Activated T-cell treated with anti-CD3 and anti-CD28 coated beads, Interleukin-2, amount 50 U/mL, for 72 hours (primary cell): ENCODE measurements around the gene CEP72. TPM values are rescaled to one million over a fixed set of nuclear protein-coding genes. Genes with fewer than 3 reads are reported as not detected.
"Not testable (repeated sequence)": the region's sequence is repeated elsewhere in the genome, so short reads cannot be mapped to it uniquely, and the experiment has no call there.

Experiments used
- ATAC-seq, 2 donors: fragments of 150-1000 bp; cut with Tn5 transposase; replicated peaks in 1 of 2; 2 replicates each; pipeline ENCODE4 v1.10.0; 2021; ENCODE audit warnings: moderate library complexity in 2 of 2, mild to moderate bottlenecking in 1 of 2
- DNase-seq, 2 donors: peaks; one replicate each; pipeline ENCODE4 v3.0.0; 2021 to 2022; ENCODE audit warnings: mixed read lengths in 1 of 2
- H3K27ac Mint-ChIP-seq: one replicate; pipeline ENCODE4 v1.8.0; 2022; ENCODE audit warnings: mild to moderate bottlenecking, moderate library complexity, mixed read lengths
- H3K27me3 Mint-ChIP-seq: one replicate; pipeline ENCODE4 v1.8.0; 2022; ENCODE audit warnings: low read depth, mixed read lengths
- H3K36me3 Mint-ChIP-seq, 2 donors: one replicate each; pipeline ENCODE4 v1.8.0; 2022; ENCODE audit warnings: mixed read lengths in 2 of 2, mild to moderate bottlenecking in 1 of 2; ENCODE audit not compliant: insufficient read depth in 2 of 2
- H3K4me1 Mint-ChIP-seq: one replicate; pipeline ENCODE4 v1.8.0; 2022; ENCODE audit warnings: low read depth, mixed read lengths
- H3K4me3 Mint-ChIP-seq, 2 donors: one replicate each; pipeline ENCODE4 v1.8.0; 2022; ENCODE audit warnings: mild to moderate bottlenecking in 2 of 2, mixed read lengths in 2 of 2, moderate library complexity in 2 of 2
- H3K9me3 Mint-ChIP-seq, 2 donors: one replicate each; pipeline ENCODE4 v1.8.0; 2022; ENCODE audit warnings: mixed read lengths in 2 of 2
- total RNA-seq, 2 donors: library from RNA; stranded (reverse); gene quantifications; one replicate each; pipeline ENCODE4 v1.2.3, GENCODE V29; 2022

Gene CEP72
- total RNA-seq, 2 donors from 2014 or later = 18.6 to 18.7 TPM

- H3K4me1 Mint-ChIP-seq = peaks cover 11% of the 10 kb centered on the region
- DNase-seq (no peak), ATAC-seq (no peak)
- H3K36me3 Mint-ChIP-seq = no peaks in the 10 kb centered on the region
- H3K4me3 Mint-ChIP-seq = no peak overlapping the region
- H3K9me3 Mint-ChIP-seq = no peaks in the 10 kb centered on the region
- peaks cover 6% of the 10 kb centered on the region for H3K27me3 Mint-ChIP-seq
- no peak overlapping the region for H3K27ac Mint-ChIP-seq
Measured at GRCh38 chr5:673831-674629, 61.9 kb downstream of the CEP72 start.

GRCh38 chr5:674630-675011 lies 62.5 kb downstream of the CEP72 start:
- DNase-seq (no peak), ATAC-seq (no peak)
- peaks cover 11% of the 10 kb centered on the region for H3K4me1 Mint-ChIP-seq
- no peak overlapping the region for H3K27ac Mint-ChIP-seq
- H3K36me3 Mint-ChIP-seq = no peaks in the 10 kb centered on the region
- H3K4me3 Mint-ChIP-seq = no peak overlapping the region
- H3K9me3 Mint-ChIP-seq = no peaks in the 10 kb centered on the region
- H3K27me3 Mint-ChIP-seq = peaks cover 6% of the 10 kb centered on the region

DNA sequence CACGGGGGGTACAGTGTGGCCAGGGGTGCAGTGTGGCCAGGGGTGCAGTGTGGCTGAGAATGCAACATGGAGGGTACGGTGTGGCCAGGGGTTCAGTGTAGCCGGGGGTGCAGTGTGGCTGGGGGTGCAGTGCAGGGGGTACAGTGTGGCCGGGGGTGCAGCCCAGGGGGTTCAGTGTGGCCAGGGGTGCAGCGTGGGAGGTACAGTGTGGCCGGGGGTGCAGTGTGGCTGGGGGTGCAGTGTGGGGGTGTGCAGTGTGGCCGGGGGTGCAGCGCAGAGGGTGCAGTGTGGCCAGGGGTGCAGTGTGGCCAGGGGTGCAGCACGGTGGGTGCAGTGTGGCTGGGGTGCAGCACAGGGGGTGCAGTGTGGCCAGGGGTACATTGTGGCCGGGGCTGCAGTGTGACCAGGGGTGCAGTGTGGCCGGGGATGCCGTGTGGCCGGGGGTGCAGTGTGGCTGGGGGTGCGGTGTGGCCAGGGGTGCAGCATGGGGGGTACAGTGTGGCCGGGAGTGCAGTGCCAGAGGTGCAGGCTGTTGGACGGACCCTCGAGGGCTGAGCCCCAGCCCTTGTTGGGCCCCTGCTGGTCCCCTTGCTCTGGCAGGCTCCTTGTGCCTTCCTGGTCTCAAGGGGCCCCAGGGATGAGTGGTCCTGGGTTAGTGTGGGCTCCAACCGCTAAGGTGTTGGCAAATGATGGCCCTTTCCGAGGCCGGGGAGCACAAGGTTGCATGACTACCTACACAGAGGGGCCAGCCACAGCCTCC lies 63.2 kb downstream of the CEP72 start:
- no peak for ATAC-seq

DNA sequence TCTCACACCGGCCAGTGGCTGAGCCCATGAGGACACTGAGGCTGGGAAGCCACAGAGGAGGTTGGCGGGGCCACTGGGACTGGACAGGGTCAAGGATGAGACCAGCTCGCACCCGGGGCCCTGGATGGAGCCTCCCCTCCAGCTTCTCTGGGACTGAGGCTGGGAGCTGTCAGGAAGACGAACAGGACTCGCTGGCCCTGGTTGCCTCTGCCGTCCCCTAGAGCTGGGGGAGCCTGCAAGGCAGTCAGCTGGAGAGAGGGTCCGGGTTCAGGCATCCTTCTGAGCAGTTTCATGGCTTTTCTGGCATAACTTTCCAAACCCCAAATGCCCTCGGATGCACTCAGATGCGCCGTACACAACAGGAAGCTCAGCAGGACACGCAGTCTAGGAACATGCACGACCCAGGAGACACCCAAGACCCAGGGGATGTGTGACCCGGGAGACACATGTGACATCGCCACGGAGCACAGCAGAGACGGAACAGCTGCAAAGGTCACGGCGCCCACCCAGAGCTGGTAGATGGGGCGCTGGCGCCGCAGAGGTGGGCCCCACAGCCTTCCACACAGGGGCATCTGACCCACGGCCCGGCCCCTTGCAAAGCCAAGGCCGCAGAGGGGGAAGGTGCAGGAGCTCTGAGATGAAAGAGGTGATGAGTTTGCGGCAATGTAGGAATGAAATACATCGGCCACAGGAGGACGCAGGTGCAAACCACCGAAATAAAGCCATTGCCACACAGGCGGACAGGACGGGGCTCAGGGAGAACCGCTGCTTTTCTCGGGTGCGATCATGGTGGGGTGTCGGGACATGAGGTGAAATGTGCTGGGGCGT lies 63.9 kb downstream of the CEP72 start:
- no peak for ATAC-seq

More for the DNA sequence above, 63.2 kb downstream of the CEP72 start:
- H3K4me3 Mint-ChIP-seq = no peak overlapping the region
- no peak for DNase-seq
- H3K9me3 Mint-ChIP-seq = no peaks in the 10 kb centered on the region
- no peak overlapping the region for H3K27ac Mint-ChIP-seq
- H3K4me1 Mint-ChIP-seq = peaks cover 11% of the 10 kb centered on the region
- H3K27me3 Mint-ChIP-seq = peaks cover 6% of the 10 kb centered on the region
- no peaks in the 10 kb centered on the region for H3K36me3 Mint-ChIP-seq

GRCh38 chr5:676699-677076 lies 64.5 kb downstream of the CEP72 start:
- Mint-ChIP-seq H3K36me3 (no peaks in the 10 kb centered on the region), H3K27ac (no peak overlapping the region), H3K27me3 (peaks cover 6% of the 10 kb centered on the region), H3K4me3 (no peak overlapping the region), H3K4me1 (peaks cover 11% of the 10 kb centered on the region), H3K9me3 (no peaks in the 10 kb centered on the region)
- DNase-seq (no peak), ATAC-seq (no peak)

More for the DNA sequence above, 63.9 kb downstream of the CEP72 start:
- Mint-ChIP-seq H3K27me3 (peaks cover 6% of the 10 kb centered on the region), H3K27ac (no peak overlapping the region), H3K4me1 (peaks cover 11% of the 10 kb centered on the region), H3K4me3 (no peak overlapping the region), H3K9me3 (no peaks in the 10 kb centered on the region), H3K36me3 (no peaks in the 10 kb centered on the region)
- DNase-seq = no peak

- ATAC-seq (no peak), DNase-seq (no peak)
- Mint-ChIP-seq H3K4me1 (peaks cover 8% of the 10 kb centered on the region), H3K27ac (no peak overlapping the region), H3K4me3 (no peak overlapping the region), H3K27me3 (peaks cover 6% of the 10 kb centered on the region), H3K9me3 (no peaks in the 10 kb centered on the region), H3K36me3 (no peaks in the 10 kb centered on the region)
Measured at GRCh38 chr5:677131-678101, 65.3 kb downstream of the CEP72 start.

- H3K4me1 Mint-ChIP-seq, H3K9me3 Mint-ChIP-seq, H3K27ac Mint-ChIP-seq, H3K27me3 Mint-ChIP-seq, H3K36me3 Mint-ChIP-seq, ATAC-seq, DNase-seq, H3K4me3 Mint-ChIP-seq: not testable (repeated sequence)
Measured at GRCh38 chr5:678521-678920, 66.4 kb downstream of the CEP72 start.

GRCh38 chr5:679166-679895 lies 67.2 kb downstream of the CEP72 start:
- not testable (repeated sequence) for H3K9me3 Mint-ChIP-seq, ATAC-seq, H3K4me1 Mint-ChIP-seq, H3K27me3 Mint-ChIP-seq, H3K27ac Mint-ChIP-seq, H3K36me3 Mint-ChIP-seq, H3K4me3 Mint-ChIP-seq, DNase-seq

DNA sequence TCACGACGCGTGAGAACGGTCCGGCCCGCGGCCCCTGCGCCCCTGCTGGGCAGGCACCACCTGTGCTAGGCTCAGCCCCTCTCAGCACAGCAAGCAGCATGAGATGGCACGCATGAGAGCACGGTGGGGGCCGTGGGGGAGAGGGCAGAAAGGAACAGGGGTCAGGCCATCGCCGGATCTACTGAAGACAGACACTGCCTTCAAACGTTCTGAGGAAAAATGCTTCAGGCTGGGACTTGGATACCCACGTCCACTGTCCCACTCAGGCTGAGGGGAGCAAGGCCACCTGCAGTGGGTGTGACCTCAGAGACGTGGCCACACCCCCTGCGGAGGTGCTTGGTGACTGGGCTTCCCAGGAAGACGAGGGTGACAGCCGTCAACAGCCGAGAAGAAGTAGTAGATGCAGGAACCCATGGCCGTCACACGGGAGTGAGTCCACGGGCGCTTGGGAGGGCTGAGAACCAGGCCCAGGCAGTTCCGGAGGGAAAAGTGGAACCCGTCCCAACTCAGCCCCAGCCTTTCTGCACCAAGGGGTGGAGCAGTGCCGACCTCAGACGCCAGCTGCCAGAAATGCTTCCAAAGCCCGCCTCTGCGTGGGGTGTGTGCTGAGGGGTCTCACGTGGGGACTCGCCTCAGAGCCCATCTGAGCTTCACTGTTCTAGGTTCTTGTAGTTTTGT lies 68.1 kb downstream of the CEP72 start:
- H3K27ac Mint-ChIP-seq, H3K9me3 Mint-ChIP-seq, H3K4me1 Mint-ChIP-seq, ATAC-seq, H3K4me3 Mint-ChIP-seq, H3K27me3 Mint-ChIP-seq, DNase-seq, H3K36me3 Mint-ChIP-seq: not testable (repeated sequence)

GRCh38 chr5:680836-681235 lies 68.7 kb downstream of the CEP72 start:
- DNase-seq, ATAC-seq, H3K4me1 Mint-ChIP-seq, H3K9me3 Mint-ChIP-seq, H3K27ac Mint-ChIP-seq, H3K4me3 Mint-ChIP-seq, H3K27me3 Mint-ChIP-seq, H3K36me3 Mint-ChIP-seq: not testable (repeated sequence)

DNA sequence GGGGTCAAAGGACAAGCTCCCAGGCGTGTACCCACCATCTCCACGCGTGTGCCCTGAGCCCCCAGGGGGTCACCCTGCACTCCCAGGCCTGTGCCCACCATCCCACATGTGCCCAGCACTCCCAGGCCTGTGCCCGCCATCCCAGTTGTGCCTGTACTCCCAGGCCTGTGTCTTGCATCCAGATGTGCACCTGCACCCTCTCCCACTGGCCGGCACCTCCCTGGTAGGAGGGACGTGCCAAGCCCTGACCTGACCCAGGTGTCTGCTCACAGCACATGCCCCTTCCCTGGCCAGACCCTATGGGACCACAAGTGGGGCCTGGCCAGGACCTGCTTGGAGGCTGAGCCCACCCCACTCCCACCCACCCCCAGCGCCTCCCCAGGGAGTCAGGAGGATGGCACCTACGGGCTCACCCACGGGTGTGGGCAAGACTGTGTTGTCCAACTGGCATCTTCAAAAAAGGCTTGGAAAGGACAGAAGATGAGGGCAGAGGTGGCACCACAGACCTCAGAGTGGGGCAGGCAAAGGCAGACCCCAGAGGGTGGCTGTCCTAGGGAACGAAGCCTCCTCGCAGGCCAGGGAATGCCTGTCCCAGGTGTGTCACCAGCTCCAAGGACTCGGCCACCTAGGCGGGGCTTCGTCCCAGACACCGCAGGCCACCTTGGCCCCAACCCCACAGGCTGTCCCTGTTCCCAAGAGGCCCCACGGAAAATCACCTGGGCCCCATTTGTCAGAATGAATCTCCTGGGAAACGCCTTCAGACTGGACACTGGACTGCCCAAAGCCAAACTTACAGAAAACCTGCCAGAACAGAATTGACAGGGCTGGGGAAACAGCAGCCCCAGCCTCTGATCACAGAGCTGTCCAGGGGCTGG lies 69.4 kb downstream of the CEP72 start:
- DNase-seq, ATAC-seq, H3K4me3 Mint-ChIP-seq, H3K36me3 Mint-ChIP-seq, H3K9me3 Mint-ChIP-seq, H3K4me1 Mint-ChIP-seq, H3K27me3 Mint-ChIP-seq, H3K27ac Mint-ChIP-seq: not testable (repeated sequence)
